Measurements from ENCODE around the gene EDA.

The EDA gene

GRCh38 chrX:69919749-69920148 lies 303.8 kb downstream of the EDA start:
- TF ChIP-seq FOXM1 (IDR thresholded peaks at IDR 0.05; ENCODE audit: borderline replicate concordance, low read depth) (no peak), CEBPB (IDR thresholded peaks at IDR 0.05) (no peak), MAX (IDR thresholded peaks at IDR 0.05) (no peak), YY1 (IDR thresholded peaks at IDR 0.05; ENCODE audit: low read depth) (no peak), USF1 (IDR thresholded peaks at IDR 0.05) (no peak), TCF12 (IDR thresholded peaks at IDR 0.05; ENCODE audit: low read depth) (no peak), EP300 (IDR thresholded peaks at IDR 0.05; ENCODE audit: borderline replicate concordance) (no peak), RAD21 (IDR thresholded peaks at IDR 0.05; ENCODE audit: low read depth) (no peak), ZBTB7A (IDR thresholded peaks at IDR 0.05; ENCODE audit: low read depth) (no peak), CREB1 (IDR thresholded peaks at IDR 0.05; ENCODE audit: low read depth) (no peak), TEAD4 (IDR thresholded peaks at IDR 0.05) (no peak), REST (IDR thresholded peaks at IDR 0.05; ENCODE audit: low read depth) (no peak), EGR1 (IDR thresholded peaks at IDR 0.05) (no peak), TAF1 (IDR thresholded peaks at IDR 0.05; ENCODE audit: low read depth) (no peak), NFIC (IDR thresholded peaks at IDR 0.05) (no peak)

GRCh38 chrX:69932323-69932722 lies 316.4 kb downstream of the EDA start:
- TF ChIP-seq FOXM1 (IDR thresholded peaks at IDR 0.05; ENCODE audit: borderline replicate concordance, low read depth): no peak
- no peak for TF ChIP-seq TEAD4 (IDR thresholded peaks at IDR 0.05)
- no peak for TF ChIP-seq RAD21 (IDR thresholded peaks at IDR 0.05; ENCODE audit: low read depth)
- TF ChIP-seq NFIC (IDR thresholded peaks at IDR 0.05): no peak
- no peak for TF ChIP-seq ZBTB7A (IDR thresholded peaks at IDR 0.05; ENCODE audit: low read depth)
- no peak for TF ChIP-seq TAF1 (IDR thresholded peaks at IDR 0.05; ENCODE audit: low read depth)
- TF ChIP-seq REST (IDR thresholded peaks at IDR 0.05; ENCODE audit: low read depth): no peak
- no peak for TF ChIP-seq CEBPB (IDR thresholded peaks at IDR 0.05)
- no peak for TF ChIP-seq CREB1 (IDR thresholded peaks at IDR 0.05; ENCODE audit: low read depth)
- no peak for TF ChIP-seq USF1 (IDR thresholded peaks at IDR 0.05)
- TF ChIP-seq YY1 (IDR thresholded peaks at IDR 0.05; ENCODE audit: low read depth): no peak
- no peak for TF ChIP-seq TCF12 (IDR thresholded peaks at IDR 0.05; ENCODE audit: low read depth)
- no peak for TF ChIP-seq MAX (IDR thresholded peaks at IDR 0.05)
- TF ChIP-seq EGR1 (IDR thresholded peaks at IDR 0.05): no peak
- no peak for TF ChIP-seq EP300 (IDR thresholded peaks at IDR 0.05; ENCODE audit: borderline replicate concordance)

GRCh38 chrX:69948276-69948797 lies 332.4 kb downstream of the EDA start:
- TF ChIP-seq EGR1 (IDR thresholded peaks at IDR 0.05) (no peak), RAD21 (IDR thresholded peaks at IDR 0.05; ENCODE audit: low read depth) (no peak), FOXM1 (IDR thresholded peaks at IDR 0.05; ENCODE audit: borderline replicate concordance, low read depth) (no peak), REST (IDR thresholded peaks at IDR 0.05; ENCODE audit: low read depth) (no peak), YY1 (IDR thresholded peaks at IDR 0.05; ENCODE audit: low read depth) (no peak), TAF1 (IDR thresholded peaks at IDR 0.05; ENCODE audit: low read depth) (no peak), CEBPB (IDR thresholded peaks at IDR 0.05) (no peak), TCF12 (IDR thresholded peaks at IDR 0.05; ENCODE audit: low read depth) (no peak), EP300 (IDR thresholded peaks at IDR 0.05; ENCODE audit: borderline replicate concordance) (no peak), TEAD4 (IDR thresholded peaks at IDR 0.05) (no peak), USF1 (IDR thresholded peaks at IDR 0.05) (no peak), NFIC (IDR thresholded peaks at IDR 0.05) (no peak), ZBTB7A (IDR thresholded peaks at IDR 0.05; ENCODE audit: low read depth) (no peak), MAX (IDR thresholded peaks at IDR 0.05) (no peak), CREB1 (IDR thresholded peaks at IDR 0.05; ENCODE audit: low read depth) (no peak)
